NOMO-1 treated with dmso at 0.1 percent for 144 hours (cell line): ENCODE data around the gene MDH2.
"Not testable (repeated sequence)": the region's sequence is repeated elsewhere in the genome, so short reads cannot be mapped to it uniquely, and the experiment has no call there.

Experiments used
- DNase-seq: peaks from one replicate; lab custom pipeline; 2025; ENCODE audit not compliant: unreplicated experiment; lab: John Stamatoyannopoulos, UW

MDH2 gene, protein sequence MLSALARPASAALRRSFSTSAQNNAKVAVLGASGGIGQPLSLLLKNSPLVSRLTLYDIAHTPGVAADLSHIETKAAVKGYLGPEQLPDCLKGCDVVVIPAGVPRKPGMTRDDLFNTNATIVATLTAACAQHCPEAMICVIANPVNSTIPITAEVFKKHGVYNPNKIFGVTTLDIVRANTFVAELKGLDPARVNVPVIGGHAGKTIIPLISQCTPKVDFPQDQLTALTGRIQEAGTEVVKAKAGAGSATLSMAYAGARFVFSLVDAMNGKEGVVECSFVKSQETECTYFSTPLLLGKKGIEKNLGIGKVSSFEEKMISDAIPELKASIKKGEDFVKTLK

DNA sequence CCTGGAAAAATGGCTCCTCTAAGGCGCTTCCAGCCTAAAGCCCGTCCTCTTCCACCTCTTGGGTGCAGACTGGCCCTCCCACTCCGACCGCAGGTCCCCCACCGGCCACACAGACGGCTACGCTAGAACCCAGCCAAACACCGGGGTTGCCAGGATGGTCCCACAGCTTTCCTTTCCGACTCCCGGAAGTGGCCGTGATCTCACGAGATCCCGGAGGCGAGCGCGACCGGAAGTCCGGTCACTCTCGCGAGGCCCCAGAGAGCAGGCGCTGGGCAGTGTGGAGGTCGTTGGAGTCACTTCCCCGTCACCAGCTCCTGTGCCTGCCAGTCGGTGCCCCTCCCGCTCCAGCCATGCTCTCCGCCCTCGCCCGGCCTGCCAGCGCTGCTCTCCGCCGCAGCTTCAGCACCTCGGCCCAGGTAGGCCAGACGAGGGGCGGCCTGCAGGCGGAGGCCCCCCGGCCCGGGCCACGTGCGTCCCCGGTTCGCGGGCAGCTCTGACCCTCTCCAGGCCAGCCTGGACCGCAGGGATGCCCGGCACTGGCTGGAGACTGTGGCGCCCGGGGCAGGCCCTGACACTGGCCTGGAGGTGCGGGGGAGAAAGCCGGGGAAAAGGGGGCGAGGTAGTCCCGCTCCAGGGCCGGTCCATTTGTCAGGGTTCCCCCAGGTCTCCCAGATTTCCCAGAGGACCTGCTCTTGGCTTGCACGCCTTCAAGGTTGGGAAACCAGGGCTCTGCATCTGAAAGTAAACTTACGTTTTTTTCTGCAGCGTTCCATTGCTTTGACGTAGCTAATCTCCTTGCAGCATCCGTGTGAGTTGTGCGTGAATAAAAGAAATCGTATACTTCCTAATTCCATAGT is at the start of gene MDH2, which contains the start of gene STYXL1:
Gene MDH2, plus strand, starts transcription at position 296 of the 857 bp plus-strand sequence. Its CDS starts 55 bp downstream, at position 351.
Gene STYXL1, minus strand, starts transcription at position 190 of the 857 bp plus-strand sequence. CDS start 17,477 bp downstream, outside the sequence.
- DNase-seq: peak; percentile 100

DNA sequence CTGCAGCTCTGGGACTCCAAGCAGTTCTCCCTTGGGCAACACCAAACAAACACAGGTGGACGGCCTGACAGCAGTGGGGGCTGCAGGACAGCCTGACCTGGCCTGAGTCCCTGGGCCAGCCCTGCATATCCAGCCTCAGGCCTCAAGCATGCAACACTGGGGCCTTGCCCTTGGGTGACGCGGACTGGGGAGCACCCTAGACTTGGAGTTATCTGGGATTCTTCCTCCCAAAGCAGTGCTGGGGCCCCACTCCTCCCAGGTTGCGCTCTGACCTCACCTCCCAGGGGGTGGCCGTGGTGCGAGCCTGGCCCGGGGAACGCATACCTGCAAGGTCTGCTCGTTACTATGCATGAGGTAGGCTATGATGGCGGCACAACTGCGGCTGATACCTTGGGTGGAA is 47.3 kb upstream of the MDH2 start:
- DNase-seq: no peak

DNA sequence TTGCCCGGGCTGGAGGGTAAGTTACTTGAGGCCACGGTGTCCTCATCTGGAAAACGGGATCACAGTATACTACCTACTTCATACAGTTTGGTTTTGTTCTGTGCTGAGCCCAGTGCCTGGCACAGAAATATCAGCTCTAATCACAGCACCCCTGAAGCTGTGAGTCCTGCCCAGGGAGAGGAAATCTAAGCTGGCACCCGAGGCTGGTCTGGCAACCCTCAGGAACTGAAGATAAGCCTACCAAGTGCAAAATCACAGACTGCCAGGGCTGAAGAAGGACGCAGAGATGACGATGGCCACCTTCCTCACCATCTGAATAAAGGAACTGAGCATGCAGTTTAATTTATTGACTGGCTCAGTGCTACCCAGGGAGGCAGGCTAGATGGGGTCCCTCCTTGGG is 45.8 kb upstream of the MDH2 start:
- no peak for DNase-seq

DNA sequence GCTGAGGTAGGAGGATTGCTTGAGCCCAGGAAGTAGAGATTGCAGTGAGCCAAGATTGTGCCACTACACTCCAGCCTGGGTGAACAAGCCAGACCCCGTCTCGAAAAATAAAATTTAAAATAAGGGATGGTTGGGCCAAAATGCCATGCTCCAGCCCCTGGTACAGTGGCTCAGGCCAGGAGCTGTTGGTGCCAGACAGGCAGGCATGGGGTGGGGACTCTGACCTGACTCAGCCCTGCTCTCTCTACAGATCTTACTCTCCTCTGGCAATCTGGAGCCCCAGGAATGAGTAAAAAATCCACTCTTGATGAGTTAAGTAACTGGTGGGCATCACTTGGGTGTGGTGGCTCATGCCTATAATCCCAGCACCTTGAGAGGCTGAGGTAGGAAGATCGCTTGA is 45.1 kb upstream of the MDH2 start:
- DNase-seq: no peak

DNA sequence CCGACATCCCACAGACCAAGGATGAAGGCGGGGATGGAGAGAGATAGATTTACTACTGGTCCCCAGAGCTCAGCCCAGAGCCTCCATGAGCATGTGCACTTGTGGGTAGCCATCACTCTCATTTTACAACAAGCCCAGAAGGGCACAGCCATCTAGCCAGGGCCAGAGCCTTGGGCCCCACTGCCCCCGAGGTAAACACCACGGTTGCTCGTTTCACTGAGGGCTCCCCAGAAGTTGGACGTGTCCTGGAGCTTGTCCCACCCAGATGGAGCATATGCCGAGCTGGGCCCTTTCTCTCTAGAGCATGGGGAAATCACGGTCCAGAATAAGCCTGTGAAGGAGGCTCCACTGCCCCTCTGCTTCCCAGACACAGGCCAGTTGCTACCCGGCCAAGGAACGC is 44.6 kb upstream of the MDH2 start:
- no peak for DNase-seq

DNA sequence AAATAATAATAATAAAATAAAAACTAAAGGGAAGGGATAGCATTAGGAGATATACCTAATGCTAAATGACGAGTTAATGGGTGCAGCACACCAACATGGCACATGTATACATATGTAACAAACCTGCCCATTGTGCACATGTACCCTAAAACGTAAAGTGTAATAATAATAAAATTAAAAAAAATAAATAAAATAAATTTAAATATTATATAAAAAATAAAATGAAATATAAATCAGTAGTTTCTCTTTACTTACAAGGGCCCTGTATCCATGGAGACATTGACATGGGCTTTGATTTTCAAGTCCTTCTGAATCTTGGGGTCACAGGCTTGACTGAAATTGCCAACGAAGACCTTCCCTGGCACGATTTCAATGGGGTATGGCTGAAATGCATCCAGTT is 42.9 kb upstream of the MDH2 start:
- DNase-seq: not testable (repeated sequence)

DNA sequence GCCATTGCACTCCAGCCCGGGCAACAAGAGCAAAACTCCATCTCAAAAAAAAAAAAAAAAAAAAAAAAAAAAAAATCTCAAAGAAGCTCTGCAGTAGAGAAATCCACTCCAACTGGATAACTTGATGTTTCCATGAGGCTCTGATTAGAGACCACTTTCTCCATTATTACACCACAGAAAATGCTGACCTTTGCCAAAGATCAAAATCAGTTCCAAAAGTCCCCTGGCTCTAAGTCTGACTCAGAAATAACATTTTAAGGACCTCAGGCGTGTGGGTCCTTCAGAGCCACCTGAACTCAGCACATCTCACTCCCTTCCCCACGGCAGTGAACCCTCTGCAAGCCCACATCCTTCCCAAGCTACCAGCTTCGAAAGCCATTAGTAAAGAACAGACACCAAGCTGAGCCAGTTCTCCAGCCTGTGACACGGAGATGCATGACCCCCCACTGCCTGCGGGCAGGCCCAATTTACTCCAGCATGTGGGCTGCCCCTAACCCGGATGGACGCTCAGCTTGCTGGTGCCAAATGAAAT is 39.7 kb upstream of the MDH2 start:
- no peak for DNase-seq

DNA sequence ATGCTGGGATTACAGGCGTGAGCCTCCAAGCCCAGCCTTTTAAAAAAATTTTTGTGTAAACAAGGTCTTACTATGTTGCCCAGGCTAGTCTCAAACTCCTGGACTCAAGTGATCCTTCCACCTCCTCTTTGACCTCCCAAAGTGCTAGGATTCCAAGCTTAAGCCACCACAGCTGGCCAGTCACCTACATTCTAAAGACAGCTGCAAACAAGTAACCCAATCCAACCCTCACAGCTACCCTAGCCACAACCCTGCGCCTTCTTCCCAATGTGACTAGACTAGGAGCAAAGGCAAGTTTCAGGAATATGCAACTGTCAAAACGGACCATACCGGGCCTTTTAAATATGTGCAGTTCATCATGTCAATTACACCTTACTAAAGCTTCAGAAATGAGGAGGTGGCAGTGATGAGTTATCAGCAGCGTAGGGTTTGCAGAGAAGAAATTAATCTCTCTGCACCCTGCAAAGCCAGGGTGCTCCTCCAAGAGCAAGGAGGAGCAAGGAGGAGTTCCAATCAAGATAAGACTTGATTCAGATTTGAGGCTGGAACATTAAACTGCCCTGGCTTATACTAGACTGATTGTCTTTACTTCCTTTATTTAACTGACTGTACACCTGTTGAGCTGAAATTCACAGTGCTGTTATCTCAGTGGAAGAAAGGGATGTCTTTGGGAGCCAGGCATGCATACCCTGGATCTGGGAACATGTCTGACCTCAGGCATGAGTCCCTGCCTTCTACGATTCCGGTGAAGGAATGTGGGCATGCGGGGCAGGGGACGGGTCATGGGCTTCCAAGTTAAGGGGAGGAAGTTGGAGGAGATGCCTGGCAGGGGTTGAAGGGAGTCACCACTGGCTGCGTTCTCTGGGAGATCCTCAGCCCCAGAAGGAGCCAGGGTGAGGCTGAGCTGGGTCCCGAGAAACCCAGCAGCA is 38.0 kb upstream of the MDH2 start:
- no peak for DNase-seq

DNA sequence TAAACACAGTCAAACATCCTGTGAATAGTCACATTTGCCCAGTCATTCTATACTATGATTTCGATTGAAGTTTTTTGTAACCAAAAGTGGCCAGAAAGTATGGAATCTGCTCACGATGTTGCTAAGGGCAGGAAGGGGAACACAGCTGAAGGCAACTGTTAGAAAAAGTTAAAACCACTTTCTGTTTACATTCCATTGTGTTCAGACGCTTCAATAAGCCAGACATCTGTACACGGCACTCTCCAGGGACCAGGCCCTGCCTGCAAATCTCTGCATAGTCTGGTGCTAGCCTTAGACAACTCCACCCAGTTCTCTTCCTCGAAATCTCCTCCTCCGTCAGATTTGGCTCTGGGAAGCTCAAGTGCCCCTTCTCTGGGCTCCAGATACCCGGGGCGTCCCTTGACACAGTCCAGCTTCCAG is 36.5 kb upstream of the MDH2 start:
- DNase-seq: no peak

DNA sequence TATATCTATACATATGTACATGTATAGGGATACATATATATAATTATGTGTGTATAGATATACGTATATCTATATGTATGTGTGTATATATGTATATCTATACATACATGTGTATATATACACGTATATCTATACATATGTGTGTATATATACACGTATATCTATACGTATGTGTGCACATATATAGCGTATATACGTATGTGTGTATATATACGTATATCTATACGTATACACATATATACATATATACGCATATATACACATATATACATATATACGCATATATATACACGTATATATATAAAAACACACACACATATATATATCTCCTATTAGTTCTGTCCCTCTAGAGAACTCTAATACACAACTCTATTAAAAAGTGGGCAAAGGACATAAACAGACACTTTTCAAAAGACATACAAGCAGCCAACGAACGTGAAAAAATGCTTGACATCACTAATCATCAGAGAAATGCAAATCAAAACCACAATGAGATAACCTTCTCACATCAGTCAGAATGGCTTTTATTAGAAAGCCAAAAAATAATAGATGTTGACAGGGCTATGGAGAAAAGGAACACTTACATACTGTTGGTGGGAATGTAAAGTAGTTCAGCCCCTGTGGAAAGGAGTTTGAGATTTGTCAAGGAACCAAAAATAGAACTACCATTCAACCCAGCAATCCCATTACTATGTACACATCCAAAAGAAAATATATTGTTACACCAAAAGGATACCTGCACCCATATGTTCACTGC is 31.5 kb upstream of the MDH2 start:
- no peak for DNase-seq

DNA sequence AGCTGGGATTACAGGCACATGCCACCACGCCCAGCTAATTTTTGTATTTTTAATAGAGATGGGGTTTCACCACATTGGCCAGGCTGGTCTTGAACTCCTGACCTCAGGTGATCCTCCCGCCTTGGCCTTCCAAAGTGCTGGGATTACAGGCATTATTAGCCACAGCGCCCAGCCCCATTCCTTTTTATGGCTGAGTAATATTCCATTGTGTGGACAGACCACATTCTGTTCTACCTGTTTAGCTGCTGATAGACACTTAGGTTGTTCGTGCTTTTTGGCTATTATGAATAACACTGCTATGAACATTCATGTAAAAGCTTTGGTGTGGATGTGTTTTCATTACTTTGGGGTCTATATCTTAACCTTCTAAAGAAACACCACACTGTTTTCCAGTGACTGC is 29.4 kb upstream of the MDH2 start:
- not testable (repeated sequence) for DNase-seq

DNA sequence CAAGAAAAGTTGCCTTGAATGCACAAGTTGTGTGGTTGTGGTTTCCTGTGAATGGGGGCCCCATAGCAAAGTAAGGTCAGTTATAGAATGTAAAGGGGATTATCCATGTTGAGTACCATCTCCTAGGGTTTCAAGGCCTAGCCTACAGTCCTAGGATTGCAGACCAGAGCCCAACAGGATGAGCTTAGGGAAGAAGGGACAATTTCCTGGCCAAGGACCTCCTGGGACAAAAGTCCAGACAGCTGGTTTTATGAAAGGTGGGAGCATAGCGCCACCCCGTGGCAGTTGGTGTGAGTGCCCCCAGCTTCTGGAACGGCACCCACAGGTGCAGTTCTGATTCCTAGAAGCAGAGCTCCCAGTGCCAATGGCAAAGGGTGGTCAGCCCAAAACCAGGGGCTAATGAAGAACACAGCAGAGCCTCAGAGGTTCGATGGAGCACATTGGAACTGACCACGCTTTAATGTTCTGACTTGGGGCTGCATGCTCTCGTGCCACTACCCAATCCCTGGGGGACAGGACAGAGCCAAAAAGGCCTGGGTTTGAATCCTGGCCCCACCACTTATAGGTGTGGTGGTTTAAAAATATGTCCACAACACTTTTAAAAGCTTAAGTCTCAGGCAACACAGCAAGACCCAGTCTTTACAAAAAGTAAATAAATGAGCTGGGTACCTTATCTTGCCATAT is 27.7 kb upstream of the MDH2 start:
- peak; percentile 62 for DNase-seq

DNA sequence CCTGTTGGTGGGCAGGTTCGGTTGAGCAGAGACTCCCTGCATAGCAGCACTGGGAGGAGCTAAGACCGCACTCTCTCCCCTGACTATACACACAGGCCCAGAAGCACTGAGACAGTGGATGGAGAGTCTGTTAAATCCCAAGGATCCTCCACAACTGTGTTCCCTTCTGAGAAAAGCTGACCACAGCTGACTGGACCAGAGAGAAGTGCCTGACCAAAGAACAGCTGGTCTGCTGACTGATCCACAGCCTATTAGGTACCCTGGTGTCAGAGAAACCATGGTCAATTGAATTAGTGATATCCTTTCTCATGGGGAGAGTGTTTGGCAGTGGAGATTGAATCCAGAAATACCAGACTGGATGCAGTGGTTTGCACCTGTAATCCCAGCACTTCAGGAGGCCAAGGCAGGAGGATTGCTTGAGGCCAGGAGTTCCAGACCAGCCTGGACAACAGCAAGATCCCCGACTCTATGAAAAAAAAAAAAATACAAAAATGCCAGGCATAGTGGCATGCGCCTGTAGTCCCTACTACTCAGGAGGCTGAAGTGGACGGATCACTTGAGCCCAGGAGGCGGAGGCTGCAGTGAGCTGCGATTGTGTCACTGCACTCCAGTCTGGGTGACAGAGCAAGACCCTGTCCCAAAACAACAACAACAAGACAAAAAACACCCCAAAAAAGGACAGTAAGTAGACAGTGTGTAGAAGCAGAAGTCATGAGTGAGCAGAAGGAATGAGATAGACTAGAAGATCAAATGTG is 25.7 kb upstream of the MDH2 start:
- DNase-seq: no peak

DNA sequence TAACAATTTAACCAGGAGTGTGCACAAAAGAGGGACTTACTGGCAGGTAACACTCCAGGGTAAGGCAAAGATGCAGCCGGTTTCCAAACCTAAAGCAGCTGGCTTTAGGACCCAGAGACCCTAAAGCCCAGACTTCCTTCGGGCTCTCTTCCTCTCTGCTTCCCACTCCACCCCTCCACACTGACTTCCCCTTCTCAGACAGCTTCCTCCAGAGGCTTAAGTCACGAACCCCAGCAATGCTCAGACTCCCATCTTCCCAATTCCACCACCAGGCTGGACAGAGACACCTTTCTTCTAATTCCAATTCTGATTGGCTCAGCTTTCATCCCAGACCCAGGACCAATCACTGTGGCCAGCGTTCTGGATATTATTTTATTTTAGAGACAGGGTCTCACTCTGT is 24.9 kb upstream of the MDH2 start:
- DNase-seq: peak; percentile 95

DNA sequence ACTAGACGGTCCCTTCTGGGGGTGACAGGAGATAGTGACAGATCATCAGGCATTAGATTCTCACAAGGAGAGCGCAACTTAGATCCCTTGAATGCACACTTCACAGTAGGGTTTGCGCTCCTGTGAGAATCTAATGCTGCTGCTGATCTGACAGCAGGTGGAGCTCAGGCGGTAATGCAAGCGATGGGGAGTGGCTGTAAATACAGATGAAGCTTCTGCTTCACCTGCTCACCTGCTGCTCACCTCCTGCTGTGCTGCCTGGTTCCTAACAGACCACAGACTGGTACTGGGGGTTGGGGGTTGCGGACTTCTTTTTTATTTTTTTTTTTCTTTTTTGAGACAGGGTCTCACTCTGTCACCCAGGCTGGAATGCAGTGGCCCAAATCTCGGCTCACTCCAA is 18.2 kb upstream of the MDH2 start:
- not testable (repeated sequence) for DNase-seq

DNA sequence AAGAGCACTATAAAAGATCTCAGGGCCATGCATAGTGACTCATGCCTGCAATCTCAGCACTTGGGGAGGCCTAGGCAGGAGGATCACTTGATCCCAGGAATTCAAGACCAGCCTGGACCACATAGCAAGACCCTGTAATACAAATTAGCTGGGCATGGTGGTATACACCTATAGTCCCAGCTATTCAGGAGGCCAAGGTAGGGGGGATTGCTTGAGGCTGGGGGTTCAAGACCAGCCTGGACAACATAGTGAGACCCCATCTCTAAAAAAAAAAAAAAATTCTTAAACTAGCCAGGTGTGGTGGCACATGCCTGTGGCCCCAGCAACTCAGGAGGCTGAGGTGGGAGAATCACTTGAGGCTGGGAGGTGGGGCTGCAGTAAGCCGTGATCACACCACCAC is 15.9 kb upstream of the MDH2 start:
- DNase-seq: no peak

DNA sequence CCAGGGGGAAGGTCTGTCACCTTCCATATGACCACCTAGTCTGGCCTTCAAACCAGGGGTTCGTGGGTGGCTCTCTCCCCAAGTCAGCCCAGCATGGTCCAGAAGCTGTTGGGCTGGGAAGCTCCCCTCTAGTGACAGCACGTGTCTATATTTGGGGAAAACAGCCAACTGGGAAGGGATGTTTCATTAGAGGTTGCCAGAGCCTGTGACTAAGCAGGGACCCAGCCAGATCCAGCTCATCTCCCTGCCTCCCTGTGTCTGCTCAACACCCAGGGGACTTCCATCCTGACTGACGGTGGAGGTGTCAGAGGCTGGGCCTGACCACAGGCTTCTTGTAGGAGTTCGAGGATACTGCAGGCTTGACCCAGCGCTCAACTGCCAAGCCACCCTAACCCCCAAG is 10.6 kb upstream of the MDH2 start:
- no peak for DNase-seq

DNA sequence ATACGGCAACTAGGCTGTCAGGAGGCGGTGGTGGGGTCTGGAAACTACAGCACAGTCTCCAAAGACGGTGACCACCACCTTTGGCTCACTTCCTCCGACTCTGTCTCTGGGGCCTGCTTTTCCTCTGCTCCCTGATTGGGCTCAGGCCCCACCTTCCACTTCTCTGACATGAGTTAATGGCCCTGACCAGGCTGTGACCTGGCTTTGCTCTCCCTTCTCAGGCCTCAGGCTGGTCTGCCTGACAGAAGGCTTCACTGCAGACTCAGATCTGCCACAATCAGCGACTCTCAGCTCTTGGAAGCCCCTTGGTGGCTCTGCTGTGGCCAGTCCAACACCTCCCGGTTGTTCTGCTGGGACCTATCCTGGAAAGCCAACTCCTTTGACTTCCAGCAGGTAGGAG is 7.8 kb upstream of the MDH2 start:
- DNase-seq: no peak

DNA sequence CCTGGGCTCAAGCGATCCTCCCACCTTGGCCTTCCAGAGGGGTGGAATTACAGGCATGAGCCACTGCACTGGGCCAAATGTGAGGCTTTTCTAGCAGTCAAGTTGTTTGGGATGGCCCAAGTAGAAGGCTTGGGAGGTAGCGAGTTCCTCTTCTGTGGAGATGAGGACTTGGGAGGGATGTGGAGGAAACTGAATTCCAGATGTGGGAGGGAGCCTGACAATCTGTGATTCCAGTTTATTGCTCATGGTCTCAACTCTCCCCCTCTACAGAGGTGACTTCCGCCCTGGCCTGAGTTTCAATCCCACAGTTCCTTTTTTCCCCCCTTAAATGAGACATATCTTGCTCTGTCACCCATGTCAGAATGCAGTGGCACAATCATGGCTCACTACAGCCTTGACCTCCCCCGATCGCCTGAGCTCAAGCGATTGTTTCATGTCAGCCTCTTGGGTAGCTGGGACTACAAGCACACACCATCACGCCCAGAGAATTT is 3.5 kb upstream of the MDH2 start:
- no peak for DNase-seq
